Osteocyte (in vitro differentiated cells): Measurements from ENCODE around the gene TXNDC15. TPM values are rescaled to one million over a fixed set of nuclear protein-coding genes. Genes with fewer than 3 reads are reported as not detected.

Source experiments
- DNase-seq: peaks from one replicate; pipeline ENCODE4 v3.0.0; 2021; ENCODE audit warnings: mixed read lengths; ENCODE audit not compliant: unreplicated experiment; ENCODE audit errors: extremely low spot score
- H3K27ac Mint-ChIP-seq: one replicate; pipeline ENCODE4 v1.8.0; 2021; ENCODE audit warnings: mild to moderate bottlenecking, mixed read lengths; ENCODE audit not compliant: unreplicated experiment
- H3K27me3 Mint-ChIP-seq: one replicate; pipeline ENCODE4 v1.8.0; 2021; ENCODE audit warnings: mixed read lengths; ENCODE audit not compliant: unreplicated experiment
- H3K36me3 Mint-ChIP-seq: one replicate; pipeline ENCODE4 v1.8.0; 2021; ENCODE audit warnings: mixed read lengths; ENCODE audit not compliant: unreplicated experiment
- H3K4me1 Mint-ChIP-seq: one replicate; pipeline ENCODE4 v1.8.0; 2021; ENCODE audit warnings: mixed read lengths; ENCODE audit not compliant: unreplicated experiment
- H3K4me3 Mint-ChIP-seq: one replicate; pipeline ENCODE4 v1.8.0; 2021; ENCODE audit warnings: mild to moderate bottlenecking, moderate library complexity, mixed read lengths; ENCODE audit not compliant: unreplicated experiment
- H3K9me3 Mint-ChIP-seq: one replicate; pipeline ENCODE4 v1.8.0; 2021; ENCODE audit warnings: mixed read lengths; ENCODE audit not compliant: unreplicated experiment
- CTCF ChIP-seq: fragments of 200-600 bp; sonication (generic); IDR thresholded peaks from 2 replicates; pipeline ENCODE4 v1.5.0; 2021; ENCODE audit warnings: antibody characterized with exemption, mild to moderate bottlenecking, moderate library complexity
- total RNA-seq: library from RNA; stranded (reverse); gene quantifications from 2 replicates; pipeline ENCODE4 v1.2.1, GENCODE V29; 2021

TXNDC15 gene
- total RNA-seq, 1 donor from 2014 or later = 68.2 TPM

GRCh38 chr5:134892282-134892681 is 18.1 kb downstream of the TXNDC15 start:
- Mint-ChIP-seq H3K4me3 (no peak overlapping the region), H3K9me3 (peaks cover 5% of the 10 kb centered on the region), H3K27ac (no peak overlapping the region), H3K36me3 (peaks cover 33% of the 10 kb centered on the region), H3K4me1 (no peaks in the 10 kb centered on the region), H3K27me3 (no peaks in the 10 kb centered on the region)
- no peak for TF ChIP-seq CTCF
- DNase-seq = no peak

GRCh38 chr5:134892926-134893325 is 18.8 kb downstream of the TXNDC15 start:
- Mint-ChIP-seq H3K27ac (no peak overlapping the region), H3K9me3 (peaks cover 5% of the 10 kb centered on the region)

GRCh38 chr5:134893748-134894505 is 19.8 kb downstream of the TXNDC15 start:
- Mint-ChIP-seq H3K27me3 (no peaks in the 10 kb centered on the region), H3K4me3 (no peak overlapping the region), H3K9me3 (peaks cover 5% of the 10 kb centered on the region), H3K4me1 (no peaks in the 10 kb centered on the region), H3K27ac (no peak overlapping the region), H3K36me3 (peaks cover 29% of the 10 kb centered on the region)
- no peak for TF ChIP-seq CTCF
- DNase-seq = no peak

More at GRCh38 chr5:134892926-134893325, 18.8 kb downstream of the TXNDC15 start:
- peaks cover 27% of the 10 kb centered on the region for H3K36me3 Mint-ChIP-seq
- no peak overlapping the region for H3K4me3 Mint-ChIP-seq
- H3K27me3 Mint-ChIP-seq = no peaks in the 10 kb centered on the region
- TF ChIP-seq CTCF = no peak
- DNase-seq = no peak
- no peaks in the 10 kb centered on the region for H3K4me1 Mint-ChIP-seq

GRCh38 chr5:134902071-134902801 is 28.1 kb downstream of the TXNDC15 start:
- TF ChIP-seq CTCF = no peak
- Mint-ChIP-seq H3K4me3 (no peak overlapping the region), H3K27me3 (no peaks in the 10 kb centered on the region), H3K36me3 (peaks cover 8% of the 10 kb centered on the region), H3K9me3 (no peaks in the 10 kb centered on the region), H3K4me1 (peaks cover 10% of the 10 kb centered on the region), H3K27ac (no peak overlapping the region)
- no peak for DNase-seq

- H3K36me3 Mint-ChIP-seq = peaks cover 2% of the 10 kb centered on the region
- peak within 1 kb of the TSS; percentile 93 for H3K4me3 Mint-ChIP-seq
- no peaks in the 10 kb centered on the region for H3K9me3 Mint-ChIP-seq
- H3K4me1 Mint-ChIP-seq = peaks cover 10% of the 10 kb centered on the region
- DNase-seq = peak; percentile 98
- TF ChIP-seq CTCF = peak; percentile 96
- no peaks in the 10 kb centered on the region for H3K27me3 Mint-ChIP-seq
- H3K27ac Mint-ChIP-seq = peak within 1 kb of the TSS; percentile 97
Observed at GRCh38 chr5:134904610-134905245, 30.6 kb downstream of the TXNDC15 start, which contains the start of gene PCBD2. Gene PCBD2, plus strand, starts transcription at chr5:134905131. Its CDS starts 9 bp downstream, at chr5:134905140.
